AG09319 (cell line): Measurements from ENCODE around the gene WDFY1.

ENCODE experiments used
- DNase-seq: peaks from one replicate; pipeline ENCODE4 v3.0.0-alpha.2; 2010; ENCODE audit warnings: low read depth; ENCODE audit errors: extremely low read depth
- CTCF ChIP-seq: IDR thresholded peaks from 2 replicates; pipeline ENCODE4 v1.5.1; 2011; ENCODE audit warnings: low read depth, mild to moderate bottlenecking, inconsistent platforms, low read length, moderate library complexity

The WDFY1 gene

GRCh38 chr2:223894009-223894408, 51.1 kb downstream of the WDFY1 start:
- no peak for TF ChIP-seq CTCF
- no peak for DNase-seq

GRCh38 chr2:223890721-223891120, 54.4 kb downstream of the WDFY1 start:
- no peak for TF ChIP-seq CTCF
- DNase-seq = no peak

GRCh38 chr2:223889229-223889628, 55.9 kb downstream of the WDFY1 start:
- TF ChIP-seq CTCF = no peak

GRCh38 chr2:223888251-223888650, 56.9 kb downstream of the WDFY1 start:
- no peak for DNase-seq
- no peak for TF ChIP-seq CTCF

More at GRCh38 chr2:223889229-223889628, 55.9 kb downstream of the WDFY1 start:
- DNase-seq = no peak

GRCh38 chr2:223887127-223887526, 58.0 kb downstream of the WDFY1 start:
- DNase-seq = no peak

GRCh38 chr2:223886726-223887125, 58.4 kb downstream of the WDFY1 start:
- no peak for DNase-seq
- no peak for TF ChIP-seq CTCF

More at GRCh38 chr2:223887127-223887526, 58.0 kb downstream of the WDFY1 start:
- no peak for TF ChIP-seq CTCF

GRCh38 chr2:223884399-223884798, 60.7 kb downstream of the WDFY1 start:
- no peak for TF ChIP-seq CTCF
- DNase-seq = no peak
